Skeletal muscle tissue (tissue), 4 donors: ENCODE data around the gene MAMDC2. TPM values are rescaled to one million over a fixed set of nuclear protein-coding genes. Genes with fewer than 3 reads are reported as not detected.

ENCODE experiments used
- H3K27ac ChIP-seq: one replicate; pipeline ENCODE4 v1.7.0; 2013; ENCODE audit warnings: mild to moderate bottlenecking, low read depth, low read length, inconsistent platforms
- H3K27me3 ChIP-seq, 3 donors: one replicate each; pipeline ENCODE4 v1.7.0; 2013; ENCODE audit warnings: low read length in 3 of 3; ENCODE audit not compliant: control insufficient read depth in 3 of 3, insufficient read depth in 3 of 3
- H3K36me3 ChIP-seq, 3 donors: one replicate each; pipeline ENCODE4 v1.7.0; 2013; ENCODE audit warnings: low read length in 3 of 3; ENCODE audit not compliant: control insufficient read depth in 3 of 3, insufficient read depth in 3 of 3
- H3K4me1 ChIP-seq, 3 donors: one replicate each; pipeline ENCODE4 v1.7.0; 2013; ENCODE audit warnings: low read length in 3 of 3, mild to moderate bottlenecking in 3 of 3; ENCODE audit not compliant: control insufficient read depth in 3 of 3, insufficient read depth in 3 of 3
- H3K4me3 ChIP-seq, 3 donors: one replicate each; pipeline ENCODE4 v1.7.0; 2013; ENCODE audit warnings: low read length in 3 of 3
- H3K9ac ChIP-seq, 3 donors: one replicate each; pipeline ENCODE4 v1.7.0; 2013; ENCODE audit warnings: low read length in 3 of 3, mild to moderate bottlenecking in 3 of 3, moderate library complexity in 2 of 3, low read depth in 1 of 3
- H3K9me3 ChIP-seq, 3 donors: one replicate each; pipeline ENCODE4 v1.7.0; 2013; ENCODE audit warnings: low read length in 3 of 3; ENCODE audit not compliant: control insufficient read depth in 3 of 3
- total RNA-seq: library from RNA; depleted of rRNA; stranded (reverse); fragments of >200 nt; gene quantifications from one replicate; pipeline ENCODE4 v1.2.3, GENCODE V29; 2014
- donor health status: Osteomylitis.

Gene MAMDC2
- total RNA-seq, 1 donor from 2014 or later: 11.0 TPM

GRCh38 chr9:70076678-70077077 is 33.0 kb downstream of the MAMDC2 start:
- H3K4me3 ChIP-seq: no peak overlapping the region
- H3K27me3 ChIP-seq: no peaks in the 10 kb centered on the region
- H3K9ac ChIP-seq: no peak overlapping the region
- H3K27ac ChIP-seq: no peak overlapping the region
- peaks cover 5 to 18% (median 8%) of the 10 kb centered on the region in 3 donors for H3K4me1 ChIP-seq
- no peaks in the 10 kb centered on the region for H3K36me3 ChIP-seq
- no peaks in the 10 kb centered on the region for H3K9me3 ChIP-seq

DNA sequence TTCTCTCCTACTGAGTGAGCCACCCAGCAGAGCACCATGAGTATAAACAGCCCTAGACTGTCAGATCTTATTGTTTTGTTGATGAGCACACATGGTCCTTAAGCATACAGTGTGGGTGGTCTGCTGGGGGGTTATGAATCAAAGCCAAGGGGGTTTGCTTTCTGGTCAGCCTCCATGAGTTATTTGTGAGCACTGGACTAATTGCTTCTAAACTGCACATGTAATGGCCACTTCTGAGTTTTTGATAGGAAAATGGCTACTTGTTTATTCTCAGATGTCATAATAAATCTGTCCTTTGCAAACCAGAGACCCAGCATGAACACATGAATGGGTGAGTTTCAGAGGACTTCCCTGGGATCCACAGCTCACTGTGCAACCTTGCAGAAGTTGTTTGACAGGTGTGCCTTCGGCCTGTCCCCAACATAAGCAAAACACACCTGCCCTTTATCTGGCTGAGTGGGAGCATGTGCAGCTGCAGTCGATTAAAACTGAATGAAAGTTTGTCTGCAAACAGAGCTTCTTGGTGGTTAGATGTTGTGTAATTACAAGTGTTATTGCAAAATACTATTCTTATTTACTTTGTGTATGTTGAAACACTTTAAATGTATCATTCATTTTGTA is 35.9 kb downstream of the MAMDC2 start:
- Histone ChIP-seq H3K4me3 (no peak overlapping the region), H3K9ac (no peak overlapping the region), H3K27me3 (no peaks in the 10 kb centered on the region), H3K36me3 (no peaks in the 10 kb centered on the region), H3K4me1 (peaks cover 5 to 24% (median 8%) of the 10 kb centered on the region in 3 donors), H3K27ac (no peak overlapping the region), H3K9me3 (no peaks in the 10 kb centered on the region)

DNA sequence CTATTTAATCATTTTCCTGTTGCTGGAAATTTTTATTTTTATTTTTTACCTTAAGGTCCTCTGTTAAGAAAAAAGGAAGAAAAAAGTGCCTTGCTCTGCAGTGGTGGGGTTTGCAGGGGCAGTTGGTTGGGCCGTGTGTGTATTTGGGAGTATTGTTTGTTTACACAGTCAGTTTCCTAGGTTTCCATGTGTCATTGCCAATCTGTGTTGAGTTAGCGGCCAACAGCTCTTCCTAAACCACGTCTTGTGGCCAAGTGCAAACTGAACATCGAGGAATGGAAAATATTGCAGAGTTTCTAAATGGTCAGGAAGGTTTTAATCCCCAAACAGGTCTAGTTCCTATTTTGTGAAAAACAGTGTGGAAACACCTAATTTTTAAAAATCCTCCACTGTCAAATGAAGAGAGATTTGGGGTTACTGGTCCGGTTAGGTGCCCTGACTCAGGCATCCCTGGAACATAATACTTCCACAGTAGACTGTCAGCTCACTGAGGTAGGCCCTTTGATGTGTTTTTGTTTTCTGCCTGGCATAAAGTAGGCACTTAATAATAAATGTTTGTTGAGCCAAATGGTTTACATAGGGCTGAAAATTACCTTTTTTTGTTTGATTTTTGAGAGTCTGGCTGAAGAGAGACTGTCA is 37.0 kb downstream of the MAMDC2 start:
- H3K27me3 ChIP-seq: no peaks in the 10 kb centered on the region
- H3K4me3 ChIP-seq: no peak overlapping the region
- peak overlapping the region in 1 of 3 donors; percentile 36 for H3K9ac ChIP-seq
- H3K4me1 ChIP-seq: peaks cover 5 to 24% (median 8%) of the 10 kb centered on the region in 3 donors
- peak overlapping the region; percentile 61 for H3K27ac ChIP-seq
- no peaks in the 10 kb centered on the region for H3K9me3 ChIP-seq
- H3K36me3 ChIP-seq: no peaks in the 10 kb centered on the region

- Histone ChIP-seq H3K4me3 (peak overlapping the region in 1 of 3 donors; percentile 39), H3K4me1 (peaks cover 5 to 24% (median 8%) of the 10 kb centered on the region in 3 donors), H3K9ac (peak overlapping the region in 1 of 3 donors; percentile 36), H3K27me3 (no peaks in the 10 kb centered on the region), H3K36me3 (no peaks in the 10 kb centered on the region), H3K9me3 (no peaks in the 10 kb centered on the region), H3K27ac (peak overlapping the region; percentile 61)
These were observed 37.5 kb downstream of the MAMDC2 start for GRCh38 chr9:70081120-70081495.

- no peaks in the 10 kb centered on the region for H3K36me3 ChIP-seq
- no peak overlapping the region for H3K4me3 ChIP-seq
- no peaks in the 10 kb centered on the region for H3K27me3 ChIP-seq
- H3K27ac ChIP-seq: no peak overlapping the region
- no peaks in the 10 kb centered on the region for H3K9me3 ChIP-seq
- H3K4me1 ChIP-seq: peaks cover 5 to 22% (median 8%) of the 10 kb centered on the region in 3 donors
- no peak overlapping the region for H3K9ac ChIP-seq
These were observed 39.8 kb downstream of the MAMDC2 start for GRCh38 chr9:70083429-70083828.

DNA sequence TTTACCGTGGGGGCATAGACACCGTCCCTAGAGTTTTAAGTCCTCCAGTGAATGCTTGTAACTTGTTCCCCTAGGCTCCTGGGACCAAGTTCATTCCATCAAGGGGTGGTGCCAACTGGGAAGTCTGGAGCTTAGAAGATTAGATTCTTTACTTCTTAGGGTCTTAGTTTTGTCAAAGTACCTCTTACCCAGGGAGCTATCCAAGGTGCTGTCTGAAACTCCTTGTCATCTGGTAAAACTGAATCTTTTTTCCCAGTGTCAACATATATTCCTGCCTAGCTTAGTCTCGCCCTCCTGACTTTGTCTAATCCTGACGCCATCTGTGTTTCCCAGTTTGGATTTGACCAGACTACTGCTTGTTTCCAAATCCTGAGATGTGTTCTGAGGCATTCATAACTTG is 41.6 kb downstream of the MAMDC2 start:
- H3K4me1 ChIP-seq: peaks cover 3 to 15% (median 8%) of the 10 kb centered on the region in 3 donors
- H3K9ac ChIP-seq: no peak overlapping the region
- H3K4me3 ChIP-seq: no peak overlapping the region
- no peak overlapping the region for H3K27ac ChIP-seq
- no peaks in the 10 kb centered on the region for H3K9me3 ChIP-seq
- no peaks in the 10 kb centered on the region for H3K36me3 ChIP-seq
- no peaks in the 10 kb centered on the region for H3K27me3 ChIP-seq

DNA sequence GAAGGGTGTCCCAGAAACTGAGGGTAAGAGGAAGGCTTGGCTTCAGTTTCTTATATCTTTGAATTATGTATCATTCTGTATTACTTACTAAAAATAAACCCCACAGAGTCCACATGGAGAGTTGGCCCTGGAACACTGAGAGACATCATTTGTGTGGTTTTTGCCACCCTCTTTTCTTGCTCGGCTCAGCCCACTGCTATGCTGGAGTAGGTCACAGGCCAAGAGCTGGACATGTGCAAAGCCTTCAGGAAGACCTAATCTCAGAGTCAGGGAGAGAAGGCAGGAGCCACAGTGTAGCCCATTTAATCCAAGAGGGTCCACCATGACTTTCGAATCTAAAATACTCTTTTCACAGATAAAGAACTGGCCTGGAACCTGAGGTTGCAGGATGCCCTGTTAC is 47.5 kb downstream of the MAMDC2 start:
- H3K27me3 ChIP-seq: no peaks in the 10 kb centered on the region
- no peaks in the 10 kb centered on the region for H3K36me3 ChIP-seq
- no peak overlapping the region for H3K4me3 ChIP-seq
- no peak overlapping the region for H3K27ac ChIP-seq
- H3K9ac ChIP-seq: no peak overlapping the region
- no peaks in the 10 kb centered on the region for H3K4me1 ChIP-seq
- H3K9me3 ChIP-seq: no peaks in the 10 kb centered on the region

DNA sequence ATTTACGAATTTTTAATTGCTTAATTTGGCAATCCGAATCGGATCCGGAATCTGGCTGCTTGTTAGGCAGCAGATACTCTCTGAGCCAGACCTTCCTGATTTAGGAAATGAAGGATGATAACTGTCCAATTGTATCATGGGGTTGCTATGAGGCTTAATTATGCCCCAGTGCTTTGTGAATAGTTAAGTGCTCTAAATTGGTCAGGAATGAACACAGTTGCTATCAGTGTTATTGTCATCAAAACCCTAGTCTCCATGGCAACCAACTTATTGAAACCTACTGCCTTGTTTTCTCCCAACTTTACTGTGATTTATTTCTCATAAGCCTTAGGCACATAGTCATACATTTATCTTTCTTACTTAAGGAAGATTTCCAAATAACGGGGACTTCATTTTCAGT is 47.9 kb downstream of the MAMDC2 start:
- H3K27ac ChIP-seq: no peak overlapping the region

DNA sequence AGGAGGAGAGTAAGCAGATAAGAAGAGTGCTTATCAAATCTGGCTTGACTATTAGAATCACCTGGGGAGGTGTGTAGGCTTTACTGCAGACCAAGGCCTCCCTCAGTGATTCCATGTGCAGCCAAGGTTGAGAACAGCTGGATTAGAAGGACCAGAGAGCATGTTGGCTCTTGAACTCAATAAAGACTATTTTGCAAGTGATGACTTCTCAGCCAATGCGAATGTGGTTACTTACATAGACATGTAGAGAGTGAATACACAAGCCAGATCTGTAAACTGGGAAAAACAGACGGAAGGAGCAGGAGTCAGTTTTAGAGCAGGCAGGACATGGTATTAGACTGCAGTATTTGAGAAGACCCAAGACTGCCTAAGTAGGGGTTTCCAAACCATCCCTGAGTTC is 48.5 kb downstream of the MAMDC2 start:
- H3K9me3 ChIP-seq: no peaks in the 10 kb centered on the region
- no peaks in the 10 kb centered on the region for H3K36me3 ChIP-seq
- H3K27me3 ChIP-seq: no peaks in the 10 kb centered on the region
- no peak overlapping the region for H3K4me3 ChIP-seq
- no peak overlapping the region for H3K27ac ChIP-seq
- no peaks in the 10 kb centered on the region for H3K4me1 ChIP-seq
- H3K9ac ChIP-seq: no peak overlapping the region

More for the DNA sequence above, 47.9 kb downstream of the MAMDC2 start:
- H3K27me3 ChIP-seq: no peaks in the 10 kb centered on the region
- no peaks in the 10 kb centered on the region for H3K36me3 ChIP-seq
- H3K4me3 ChIP-seq: no peak overlapping the region
- no peaks in the 10 kb centered on the region for H3K9me3 ChIP-seq
- no peak overlapping the region for H3K9ac ChIP-seq
- no peaks in the 10 kb centered on the region for H3K4me1 ChIP-seq

DNA sequence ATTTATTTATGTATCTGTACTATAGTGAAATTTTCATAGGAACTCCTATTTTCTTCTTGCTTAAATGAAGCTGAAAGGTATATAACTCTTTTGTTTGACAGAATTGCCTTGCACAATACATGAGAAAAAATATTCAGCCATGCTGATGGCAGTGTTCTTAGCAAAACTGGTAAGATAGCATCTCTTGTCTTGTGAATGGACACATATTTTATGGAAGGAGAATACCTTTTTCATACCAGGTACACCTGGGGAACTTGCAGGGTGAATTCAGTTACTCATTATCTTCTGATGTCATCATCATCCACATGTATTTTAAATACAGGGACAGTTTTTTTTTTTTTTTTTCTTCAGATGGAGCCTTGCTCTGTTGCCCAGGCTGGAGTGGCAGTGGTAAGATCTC is 49.4 kb downstream of the MAMDC2 start:
- Histone ChIP-seq H3K9me3 (no peaks in the 10 kb centered on the region), H3K27me3 (no peaks in the 10 kb centered on the region), H3K9ac (no peak overlapping the region), H3K4me3 (no peak overlapping the region), H3K4me1 (no peaks in the 10 kb centered on the region), H3K27ac (no peak overlapping the region), H3K36me3 (no peaks in the 10 kb centered on the region)
